ENCODE measurements around the gene EGR2. TPM values are rescaled to one million over a fixed set of nuclear protein-coding genes. Genes with fewer than 3 reads are reported as not detected.

EGR2 gene
- total RNA-seq (10 to 100 TPM; 11.6 to 14.2 TPM), polyA plus RNA-seq (ENCODE audit: insufficient read length in 6 of 6) (1 to 10 TPM in 5 of 6 donors, under 1 TPM in 1; 0.76 to 9.0 (median 3.5) TPM)
- long read RNA-seq, donor 1, partial matches to known transcripts = 0 of 1 reads
- long read RNA-seq, donor 1, other reads (novel, unspliced or antisense) = 0 of 1 reads
- long read RNA-seq, donor 2, partial matches to known transcripts = 0 of 2 reads
- long read RNA-seq, donor 2, other reads (novel, unspliced or antisense) = 0 of 2 reads
- long read RNA-seq, donor 3, partial matches to known transcripts = 0 of 2 reads
- long read RNA-seq, donor 3, other reads (novel, unspliced or antisense) = 0 of 2 reads
- long read RNA-seq, donor 4, partial matches to known transcripts = 0 of 2 reads
- long read RNA-seq, donor 4, other reads (novel, unspliced or antisense) = 2 of 2 reads
- long read RNA-seq, donor 5, partial matches to known transcripts = 0 of 3 reads
- long read RNA-seq, donor 5, other reads (novel, unspliced or antisense) = 0 of 3 reads
- long read RNA-seq, donor 6, partial matches to known transcripts = 0 of 1 reads
- long read RNA-seq, donor 6, other reads (novel, unspliced or antisense) = 0 of 1 reads
- long read RNA-seq, donor 7, partial matches to known transcripts = 0 of 1 reads
- long read RNA-seq, donor 7, other reads (novel, unspliced or antisense) = 0 of 1 reads
- long read RNA-seq, donor 8, partial matches to known transcripts = 0 of 1 reads
- long read RNA-seq, donor 8, other reads (novel, unspliced or antisense) = 0 of 1 reads
- long read RNA-seq, donor 9 = 0 reads
- long read RNA-seq, donor 10 = 0 reads
- long read RNA-seq, donor 11 = 0 reads
- long read RNA-seq, donor 12, partial matches to known transcripts = 0 of 1 reads
- long read RNA-seq, donor 12, other reads (novel, unspliced or antisense) = 0 of 1 reads

GRCh38 chr10:62816331-62817120 lies at the start of gene EGR2:
Gene EGR2, minus strand, starts transcription at chr10:62816366. Its CDS starts 337 bp downstream, at chr10:62816029.
- ATAC-seq (peak; percentile 85), DNase-seq (peak; percentile 93 to 96 (median 95))
- Histone ChIP-seq H3K9me3 (no peaks in the 10 kb centered on the region), H3K4me1 (peaks cover 18 to 44% of the 10 kb centered on the region in 2 donors), H3K27me3 (peaks cover 34 to 70% of the 10 kb centered on the region in 2 donors), H3K27ac (peak within 1 kb of the TSS; percentile 83 to 88), H3K4me3 (peak within 1 kb of the TSS; percentile 53 to 61), H3K36me3 (peaks cover 0 to 12% of the 10 kb centered on the region in 2 donors)
- no peak for TF ChIP-seq CTCF (IDR thresholded peaks at IDR 0.05)
- intact Hi-C loops (cut with DNase I) = loop anchor here in 1 of 2 donors (10.0 kb wide), 1 partner anchor 222 kb away; no protein-coding TSS in a partner anchor

- Histone ChIP-seq H3K36me3 (no peaks in the 10 kb centered on the region), H3K27me3 (no peaks in the 10 kb centered on the region), H3K4me3 (no peak overlapping the region), H3K9me3 (no peaks in the 10 kb centered on the region), H3K27ac (no peak overlapping the region), H3K4me1 (peaks cover 3% of the 10 kb centered on the region in 2 donors)
- TF ChIP-seq CTCF (IDR thresholded peaks at IDR 0.05) = no peak
- peak; percentile 77 for ATAC-seq
- DNase-seq = no peak
- intact Hi-C loops (cut with DNase I) = no loop called here
Observed at GRCh38 chr10:62862447-62862846, 46.3 kb upstream of the EGR2 start.

GRCh38 chr10:62861507-62861906 lies 45.3 kb upstream of the EGR2 start:
- ATAC-seq (no peak), DNase-seq (no peak)
- intact Hi-C loops (cut with DNase I) = no loop called here
- peaks cover 3% of the 10 kb centered on the region in 2 donors for H3K4me1 ChIP-seq
- no peaks in the 10 kb centered on the region for H3K36me3 ChIP-seq
- no peaks in the 10 kb centered on the region for H3K27me3 ChIP-seq
- no peak for TF ChIP-seq CTCF (IDR thresholded peaks at IDR 0.05)
- H3K9me3 ChIP-seq = no peaks in the 10 kb centered on the region
- H3K27ac ChIP-seq = no peak overlapping the region
- no peak overlapping the region for H3K4me3 ChIP-seq

GRCh38 chr10:62860946-62861345 lies 44.8 kb upstream of the EGR2 start:
- ATAC-seq = no peak
- no peak for DNase-seq
- Histone ChIP-seq H3K4me1 (peaks cover 3% of the 10 kb centered on the region in 2 donors), H3K27me3 (no peaks in the 10 kb centered on the region), H3K9me3 (no peaks in the 10 kb centered on the region), H3K27ac (no peak overlapping the region), H3K36me3 (no peaks in the 10 kb centered on the region), H3K4me3 (no peak overlapping the region)
- intact Hi-C loops (cut with DNase I) = no loop called here
- TF ChIP-seq CTCF (IDR thresholded peaks at IDR 0.05) = no peak

Measured in left lung (tissue), 14 donors.